GM21786 (cell line): ENCODE data around the gene SCLY.

Experiments
- ATAC-seq: cut with Tn5 transposase; IDR thresholded peaks from one replicate; pipeline ENCODE4 v1.9.1; 2021; ENCODE audit not compliant: unreplicated experiment

SCLY gene

DNA sequence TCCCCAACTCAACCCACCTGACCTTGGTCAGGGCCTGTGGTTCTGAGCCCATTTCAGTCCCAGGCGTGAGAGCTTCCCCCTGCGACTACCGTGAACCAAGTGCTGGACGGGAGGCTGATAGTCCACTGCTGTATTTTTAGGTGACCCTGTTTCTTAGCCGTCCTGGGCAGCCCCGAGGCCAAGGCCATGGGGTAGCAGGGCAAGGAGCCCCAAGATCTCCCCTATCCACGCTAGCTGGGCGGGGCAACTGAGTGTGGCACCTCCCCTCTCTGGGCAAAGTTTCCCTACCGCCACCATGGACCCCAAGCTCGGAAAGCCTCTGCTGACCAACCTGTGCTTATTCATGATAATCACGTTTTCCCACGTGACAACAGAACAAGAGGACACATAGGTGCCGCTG is 77.1 kb downstream of the SCLY start:
- ATAC-seq = no peak

GRCh38 chr2:238138331-238139195 is 77.8 kb downstream of the SCLY start, which contains the start of gene KLHL30:
Gene KLHL30, plus strand, starts transcription at chr2:238138668. Its CDS starts 2,087 bp downstream, at chr2:238140755.
- no peak for ATAC-seq

GRCh38 chr2:238139196-238140039 is 78.6 kb downstream of the SCLY start:
- ATAC-seq = no peak

GRCh38 chr2:238140040-238140439 is 79.2 kb downstream of the SCLY start:
- ATAC-seq = no peak

- ATAC-seq = no peak
These were observed 80.1 kb downstream of the SCLY start for GRCh38 chr2:238140721-238141540.

DNA sequence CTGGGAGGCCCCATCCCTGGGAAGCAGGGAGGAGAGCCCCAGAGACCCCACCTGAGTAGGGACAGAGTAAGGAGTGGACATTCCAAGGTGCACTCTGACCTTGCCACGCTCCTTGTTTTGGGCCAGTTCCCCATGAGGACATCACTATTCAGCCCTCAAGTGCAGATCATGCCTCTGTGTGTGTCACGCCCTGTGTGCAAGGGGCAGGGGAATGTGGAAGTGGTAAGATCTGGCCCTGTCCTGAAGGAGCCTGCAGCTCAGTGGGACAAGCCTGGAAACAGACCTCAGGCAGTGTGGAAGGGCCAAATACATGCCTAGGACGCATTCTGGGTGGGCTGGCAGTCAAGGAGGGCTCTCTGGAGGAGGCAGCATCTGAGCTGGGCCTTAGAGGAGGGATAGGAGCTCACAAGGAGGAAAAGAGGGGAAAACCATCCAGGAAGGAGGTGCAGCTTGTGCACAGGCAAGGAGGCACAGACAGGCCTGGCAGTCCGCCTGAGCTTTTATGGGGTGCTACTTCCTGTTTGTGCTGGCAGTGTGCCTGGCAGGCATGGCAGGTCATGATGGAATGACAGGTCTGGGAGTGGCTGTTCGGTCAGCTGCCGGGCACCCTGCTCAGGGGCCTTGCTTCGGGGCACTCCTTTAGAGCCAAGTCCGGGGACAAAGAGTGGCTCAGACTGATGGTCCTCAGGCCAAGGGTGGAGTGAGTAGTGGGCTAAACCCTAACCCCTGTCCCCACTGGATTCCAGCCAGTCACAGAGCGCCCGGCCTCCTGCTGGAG is 80.9 kb downstream of the SCLY start:
- ATAC-seq = no peak

- no peak for ATAC-seq
These were observed 81.8 kb downstream of the SCLY start for GRCh38 chr2:238142382-238143205.

- no peak for ATAC-seq
These were observed 82.6 kb downstream of the SCLY start for GRCh38 chr2:238143239-238143951.

DNA sequence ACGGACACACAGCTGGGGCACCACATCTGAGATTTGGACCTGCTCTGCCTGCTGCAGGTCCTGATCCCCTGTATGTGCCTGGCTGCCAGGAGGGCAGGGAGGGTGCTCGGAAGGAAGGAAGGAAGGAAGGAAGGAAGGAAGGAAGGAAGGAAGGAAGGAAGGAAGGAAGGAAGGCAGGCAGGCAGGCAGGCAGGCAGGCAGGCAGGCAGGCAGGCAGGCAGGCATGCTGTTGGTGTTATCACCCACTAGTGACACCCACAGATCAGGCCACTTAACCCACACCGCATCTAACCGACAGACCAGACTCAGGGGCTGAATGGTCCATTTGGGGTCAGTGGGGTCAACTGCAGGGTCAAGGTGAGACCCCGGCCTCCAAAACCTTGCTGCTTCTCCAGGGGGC is 83.5 kb downstream of the SCLY start:
- no peak for ATAC-seq

GRCh38 chr2:238145046-238145445 is 84.2 kb downstream of the SCLY start:
- no peak for ATAC-seq

GRCh38 chr2:238145851-238146250 is 85.0 kb downstream of the SCLY start:
- ATAC-seq = no peak

DNA sequence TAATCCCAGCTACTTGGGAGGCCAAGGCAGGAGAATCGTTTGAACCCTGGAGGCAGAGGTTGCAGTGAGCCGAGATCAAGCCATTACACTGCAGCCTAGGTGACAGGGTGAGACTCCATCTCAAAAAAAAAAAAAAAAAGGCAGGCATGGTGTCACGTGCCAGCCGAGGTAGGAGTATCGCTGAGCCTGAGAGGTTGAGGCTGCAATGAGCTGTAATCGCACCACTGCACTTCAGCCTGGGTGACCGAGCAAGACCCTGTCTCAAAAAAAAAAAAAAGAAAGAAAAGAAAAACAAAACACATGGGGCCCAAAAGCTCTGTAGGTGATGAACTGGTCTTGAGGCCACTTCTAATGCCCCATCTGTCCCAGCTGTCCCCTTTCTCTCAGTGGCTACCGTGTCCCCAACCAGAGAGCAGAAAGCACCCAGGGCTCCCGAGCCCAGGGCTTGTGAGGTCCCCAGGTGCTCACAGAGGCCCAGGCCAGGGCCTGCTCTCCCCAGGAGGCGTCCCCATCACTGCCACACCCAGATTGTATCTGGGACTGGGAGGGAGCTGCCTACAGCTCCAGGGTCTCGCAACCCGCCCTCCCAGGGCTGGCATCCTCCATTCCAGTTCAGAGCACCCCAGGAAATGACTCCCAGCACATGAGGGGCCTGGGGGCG is 86.2 kb downstream of the SCLY start:
- no peak for ATAC-seq

- ATAC-seq = no peak
These were observed 88.2 kb downstream of the SCLY start for GRCh38 chr2:238148981-238149380.
